Fibroblast of mammary gland (primary cell): ENCODE measurements around the gene STARD10.
A peak's percentile ranks its signal among the peaks of the same experiment; 100 is the strongest.

ENCODE experiments used
- DNase-seq: peaks from one replicate; pipeline ENCODE4 v3.0.0-alpha.2; 2010; ENCODE audit warnings: low read depth
- H3K4me3 ChIP-seq: 2 replicates; pipeline ENCODE4 v1.5.1; 2011; ENCODE audit warnings: low read depth, mild to moderate bottlenecking, low read length, moderate library complexity; ENCODE audit not compliant: control insufficient read depth
- CTCF ChIP-seq: conservative IDR thresholded peaks from 2 replicates; pipeline ENCODE4 v1.5.1; 2011; ENCODE audit warnings: low read depth, low read length, inconsistent platforms; ENCODE audit not compliant: control insufficient read depth, insufficient read depth

Gene STARD10

GRCh38 chr11:72836111-72836510, 42.3 kb upstream of the STARD10 start:
- no peak overlapping the region for H3K4me3 ChIP-seq
- no peak for TF ChIP-seq CTCF
- DNase-seq, result no peak

DNA sequence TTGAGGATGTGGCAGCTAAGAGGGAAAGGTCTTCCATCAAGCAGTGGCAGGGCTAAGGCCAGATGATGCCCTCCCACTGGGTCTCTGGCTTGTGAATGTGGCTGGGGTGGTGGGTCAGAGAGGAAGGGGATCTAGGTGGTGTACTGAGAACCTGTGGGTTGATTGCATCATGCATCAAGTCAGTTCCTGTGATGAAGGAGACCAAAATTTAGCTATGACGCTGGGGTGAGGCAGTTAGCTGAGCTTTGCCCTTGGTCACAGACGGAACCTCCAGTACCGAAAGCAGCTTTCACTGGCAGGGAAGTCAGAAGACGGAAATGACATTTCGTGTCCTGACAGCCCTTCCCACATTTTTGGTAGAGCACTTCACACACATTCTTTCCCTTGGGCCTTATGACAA, 41.1 kb upstream of the STARD10 start:
- no peak for TF ChIP-seq CTCF
- no peak overlapping the region for H3K4me3 ChIP-seq
- no peak for DNase-seq

DNA sequence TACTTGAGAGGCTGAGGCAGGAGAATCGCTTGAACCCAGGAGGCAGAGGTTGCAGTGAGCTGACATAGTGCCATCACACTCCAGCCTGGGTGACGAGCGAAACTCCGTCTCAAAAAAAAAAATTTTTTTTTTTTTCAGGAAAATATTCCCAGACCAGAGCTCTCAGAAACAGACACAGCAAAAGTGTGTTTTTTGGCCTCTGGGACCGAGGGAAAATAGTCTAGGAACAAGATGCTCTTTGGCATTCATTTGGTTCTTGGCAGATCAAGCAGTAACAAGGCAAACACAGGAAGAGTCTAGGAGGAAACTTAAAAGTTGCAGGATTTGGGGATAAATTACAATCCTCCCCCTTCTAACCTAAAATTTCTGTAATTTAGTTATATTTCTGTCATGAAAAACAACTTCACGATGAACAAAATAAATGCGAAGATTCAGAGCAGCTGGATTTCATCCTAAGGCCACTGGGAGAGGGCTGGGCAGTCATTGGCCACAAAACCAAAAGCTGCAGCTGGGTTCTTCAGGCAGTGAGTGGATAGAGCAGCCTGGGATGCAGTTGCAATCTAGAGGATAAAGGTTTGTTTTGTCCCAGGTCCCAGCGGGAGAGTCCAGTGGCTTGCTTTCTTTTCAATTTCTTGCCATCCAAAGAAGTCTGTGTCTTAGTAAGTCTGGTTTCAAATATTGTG, 40.1 kb upstream of the STARD10 start:
- DNase-seq, result no peak
- no peak for TF ChIP-seq CTCF
- no peak overlapping the region for H3K4me3 ChIP-seq

- H3K4me3 ChIP-seq, result no peak overlapping the region
- TF ChIP-seq CTCF, result no peak
- DNase-seq, result no peak
Measured at GRCh38 chr11:72833083-72833733, 39.4 kb upstream of the STARD10 start.

GRCh38 chr11:72832301-72833082, 38.6 kb upstream of the STARD10 start:
- TF ChIP-seq CTCF, result no peak
- H3K4me3 ChIP-seq, result no peak overlapping the region

DNA sequence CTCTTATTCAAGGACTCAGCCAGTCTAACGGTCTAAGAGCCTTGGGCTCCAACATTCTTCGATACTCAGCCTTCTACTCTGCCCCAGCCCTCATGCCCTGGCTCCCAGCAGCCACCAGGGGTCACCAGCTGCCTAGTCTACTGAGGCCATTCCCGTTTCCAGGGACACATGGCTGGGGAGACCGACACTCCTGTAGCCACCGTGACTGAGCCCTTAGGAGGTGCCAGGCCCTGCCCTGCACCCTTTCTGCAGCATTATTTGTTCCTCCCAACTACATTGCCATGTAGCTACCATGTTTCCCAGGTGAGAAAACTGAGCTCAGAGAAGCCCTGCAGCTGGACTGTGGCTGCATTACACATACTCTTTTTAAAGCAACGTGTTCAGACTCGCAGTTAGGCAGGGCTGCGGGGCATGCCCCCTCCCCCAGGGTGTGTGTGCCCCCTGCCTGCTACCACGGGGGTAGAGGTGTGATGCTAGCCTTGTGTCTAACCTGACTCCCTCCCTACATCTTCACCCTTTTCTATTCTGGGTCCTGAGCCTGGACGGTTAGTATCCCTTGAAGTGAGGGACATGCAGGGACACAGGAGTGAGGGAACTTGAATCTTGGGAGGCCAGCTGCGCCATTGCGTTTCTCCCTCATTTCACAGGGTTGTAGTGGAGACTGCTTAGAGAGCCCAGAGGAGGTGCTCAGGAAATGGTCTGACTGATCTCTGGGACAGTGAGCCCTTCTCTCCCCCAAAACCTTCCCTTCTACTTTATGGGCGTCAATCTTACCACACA, 37.9 kb upstream of the STARD10 start:
- TF ChIP-seq CTCF, result peak; percentile 99
- H3K4me3 ChIP-seq, result no peak overlapping the region
- peak; percentile 78 for DNase-seq

More at GRCh38 chr11:72832301-72833082, 38.6 kb upstream of the STARD10 start:
- DNase-seq, result no peak
